Measurements from ENCODE around the gene PET117.
"Not testable (repeated sequence)": the region's sequence is repeated elsewhere in the genome, so short reads cannot be mapped to it uniquely, and the experiment has no call there.

Gene PET117

GRCh38 chr20:18164356-18164755 is 26.7 kb downstream of the PET117 start:
- DNase-seq (ENCODE audit: low read depth in 2 of 2), result no peak

- DNase-seq (ENCODE audit: low read depth in 2 of 2), result no peak
Observed at GRCh38 chr20:18165553-18165952, 27.9 kb downstream of the PET117 start.

GRCh38 chr20:18166241-18166881 is 28.7 kb downstream of the PET117 start:
- no peak for DNase-seq (ENCODE audit: low read depth in 2 of 2)

DNA sequence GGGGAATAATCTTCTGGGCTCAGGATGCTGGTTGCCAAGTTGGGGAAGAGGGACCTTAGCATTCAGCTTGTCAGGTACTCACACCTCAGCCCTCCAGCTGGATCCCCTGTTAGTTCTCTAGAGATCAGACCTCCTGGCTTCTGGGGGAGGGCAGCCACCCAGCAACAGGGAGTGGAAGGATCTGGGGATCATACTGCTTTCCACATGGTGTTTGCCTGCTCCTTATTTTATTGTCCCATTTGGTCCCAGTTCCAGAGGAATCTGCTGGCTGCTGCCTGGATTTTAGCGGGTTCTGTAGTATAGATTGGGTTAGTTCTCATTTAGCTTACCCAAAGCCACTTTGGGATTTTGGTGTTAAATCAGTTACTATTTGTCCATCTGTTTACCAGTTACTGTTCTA is 29.3 kb downstream of the PET117 start:
- no peak for DNase-seq (ENCODE audit: low read depth in 2 of 2)

- no peak for DNase-seq (ENCODE audit: low read depth in 2 of 2)
Observed at GRCh38 chr20:18172379-18172778, 34.7 kb downstream of the PET117 start.

GRCh38 chr20:18174906-18175683 is 37.4 kb downstream of the PET117 start:
- no peak for DNase-seq (ENCODE audit: low read depth in 2 of 2)

DNA sequence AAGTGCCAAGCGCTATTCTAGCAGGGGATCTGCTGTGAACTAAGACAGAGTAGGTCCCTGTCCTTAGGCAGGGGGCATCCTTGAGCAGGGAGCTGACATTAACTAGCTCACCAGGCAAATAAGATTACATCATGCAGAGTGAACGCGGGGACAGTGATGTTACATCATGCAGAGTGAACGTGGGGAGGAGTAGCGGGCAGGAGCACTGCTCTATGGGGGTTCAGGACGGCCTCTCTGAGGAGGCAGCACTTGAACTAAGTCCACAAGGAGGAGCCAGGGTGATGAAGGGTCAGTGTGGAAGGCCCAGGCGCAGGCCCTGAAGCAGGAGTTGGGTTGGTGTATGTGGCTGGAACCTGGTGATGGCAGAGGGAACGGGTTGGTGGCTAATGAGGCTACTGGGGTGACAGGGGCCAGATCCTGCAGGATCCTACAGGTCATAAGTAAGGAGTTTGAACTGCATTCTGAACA is 38.7 kb downstream of the PET117 start:
- DNase-seq (ENCODE audit: low read depth in 2 of 2), result no peak

DNA sequence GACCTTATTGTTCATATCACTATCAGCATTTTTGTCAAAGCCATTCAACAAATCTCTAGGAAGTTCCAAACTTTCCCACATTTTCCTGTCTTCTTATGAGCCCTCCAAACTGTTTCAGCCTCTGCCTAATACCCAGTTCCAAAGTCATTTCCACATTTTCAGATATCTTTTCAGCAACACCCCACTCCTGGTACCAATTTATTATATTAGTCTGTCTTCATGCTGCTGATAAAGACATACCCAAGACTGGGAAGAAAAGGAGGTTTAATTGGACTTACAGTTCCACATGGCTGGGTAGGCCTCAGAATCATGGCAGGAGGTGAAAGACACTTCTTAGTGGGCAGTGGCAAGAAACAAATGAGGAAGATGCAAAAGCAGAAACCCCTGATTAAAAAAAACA is 42.7 kb downstream of the PET117 start:
- not testable (repeated sequence) for DNase-seq (ENCODE audit: low read depth in 2 of 2)

DNA sequence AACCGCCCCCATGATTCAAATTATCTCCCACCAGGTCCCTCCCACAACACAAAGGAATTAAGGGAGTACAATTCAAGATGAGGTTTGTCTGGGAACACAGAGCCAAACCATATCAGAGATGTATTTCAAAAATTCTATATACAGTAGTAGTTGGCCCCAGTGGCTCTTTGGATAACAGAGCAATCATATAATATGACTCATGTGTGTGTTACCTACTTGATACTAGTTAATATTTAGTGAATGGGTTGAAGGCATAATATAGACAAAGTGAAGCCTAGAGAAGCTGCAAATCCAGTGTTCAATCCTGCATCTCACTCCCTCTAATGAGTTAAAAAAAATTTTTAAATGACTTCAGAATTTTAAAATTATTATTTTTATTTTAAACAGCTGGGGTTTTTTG is 43.2 kb downstream of the PET117 start:
- DNase-seq (ENCODE audit: low read depth in 2 of 2), result no peak

DNA sequence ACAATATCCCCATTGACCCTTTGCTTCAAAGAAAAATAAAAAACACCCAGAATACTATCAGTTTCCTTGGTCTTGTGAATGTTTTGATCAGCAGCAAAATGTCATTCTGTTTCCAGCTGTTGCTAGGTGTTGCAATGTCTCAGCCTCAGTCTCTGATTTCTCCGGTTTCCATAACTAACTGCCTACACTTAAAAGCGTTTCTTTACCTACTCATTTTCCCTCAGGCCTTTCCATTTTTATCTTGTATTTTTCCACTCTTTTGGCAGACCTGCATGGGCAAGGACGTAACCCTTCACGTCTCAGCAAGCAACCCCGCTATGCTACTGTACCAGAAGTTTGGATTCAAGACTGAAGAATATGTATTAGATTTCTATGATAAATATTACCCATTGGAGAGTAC is 49.4 kb downstream of the PET117 start:
- DNase-seq (ENCODE audit: low read depth in 2 of 2), result no peak

- DNase-seq (ENCODE audit: low read depth in 2 of 2), result no peak
Observed at GRCh38 chr20:18188434-18188833, 50.8 kb downstream of the PET117 start.

- no peak for DNase-seq (ENCODE audit: low read depth in 2 of 2)
Observed at GRCh38 chr20:18190338-18191233, 52.9 kb downstream of the PET117 start.

DNA sequence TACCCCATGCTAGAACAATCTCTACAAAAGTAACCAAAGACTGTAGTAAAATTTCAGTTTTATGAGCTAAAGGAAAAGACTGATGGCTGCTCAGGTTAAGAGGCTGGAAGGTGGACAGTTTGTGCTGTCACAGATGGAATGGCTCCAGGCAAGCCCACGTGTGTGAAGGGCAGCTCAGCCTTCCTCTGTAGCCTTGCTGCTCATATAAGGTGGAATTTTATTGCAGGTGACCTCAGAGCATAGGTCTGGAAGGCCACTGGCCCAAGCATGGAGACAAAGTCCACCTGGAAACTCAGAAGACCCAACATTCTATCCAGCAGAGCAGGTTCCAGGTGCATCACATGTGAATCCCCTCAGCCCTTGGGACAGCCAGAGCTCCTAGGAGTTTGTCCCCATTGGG is 53.6 kb downstream of the PET117 start:
- DNase-seq (ENCODE audit: low read depth in 2 of 2), result no peak

Data from stimulated activated CD8-positive, alpha-beta memory T cell treated with anti-CD3 and anti-CD28 coated beads, Interleukin-7, amount 100 ng/mL, for 1 hour (primary cell).